Gastrocnemius medialis (tissue), 4 donors: ENCODE data around the gene ATP5F1D.

Source experiments
- POLR2A ChIP-seq, 2 donors: fragments of 450-650 bp; IDR thresholded peaks; one replicate each; pipeline ENCODE4 v1.6.1; 2017; ENCODE audit warnings: antibody characterized with exemption in 2 of 2, mild to moderate bottlenecking in 2 of 2, moderate library complexity in 2 of 2
- TF ChIP-seq, protein P1 (sequence below), 5 experiments: fragments of 450-650 bp in 3 of 5; fragments of 200-600 bp in 2 of 5; sonication (generic) in 2 of 5; IDR thresholded peaks in 4 of 5; conservative IDR thresholded peaks in 1 of 5; 1 replicate in 4 of 5; 2 replicates in 1 of 5; pipeline ENCODE4 v1.5.1; 2016 to 2019; ENCODE audit warnings: antibody characterized with exemption in 5 of 5, mild to moderate bottlenecking in 3 of 5, moderate library complexity in 3 of 5

GRCh38 chr19:1259206-1259875, 17.8 kb downstream of the ATP5F1D start:
- TF ChIP-seq, protein P1, sequence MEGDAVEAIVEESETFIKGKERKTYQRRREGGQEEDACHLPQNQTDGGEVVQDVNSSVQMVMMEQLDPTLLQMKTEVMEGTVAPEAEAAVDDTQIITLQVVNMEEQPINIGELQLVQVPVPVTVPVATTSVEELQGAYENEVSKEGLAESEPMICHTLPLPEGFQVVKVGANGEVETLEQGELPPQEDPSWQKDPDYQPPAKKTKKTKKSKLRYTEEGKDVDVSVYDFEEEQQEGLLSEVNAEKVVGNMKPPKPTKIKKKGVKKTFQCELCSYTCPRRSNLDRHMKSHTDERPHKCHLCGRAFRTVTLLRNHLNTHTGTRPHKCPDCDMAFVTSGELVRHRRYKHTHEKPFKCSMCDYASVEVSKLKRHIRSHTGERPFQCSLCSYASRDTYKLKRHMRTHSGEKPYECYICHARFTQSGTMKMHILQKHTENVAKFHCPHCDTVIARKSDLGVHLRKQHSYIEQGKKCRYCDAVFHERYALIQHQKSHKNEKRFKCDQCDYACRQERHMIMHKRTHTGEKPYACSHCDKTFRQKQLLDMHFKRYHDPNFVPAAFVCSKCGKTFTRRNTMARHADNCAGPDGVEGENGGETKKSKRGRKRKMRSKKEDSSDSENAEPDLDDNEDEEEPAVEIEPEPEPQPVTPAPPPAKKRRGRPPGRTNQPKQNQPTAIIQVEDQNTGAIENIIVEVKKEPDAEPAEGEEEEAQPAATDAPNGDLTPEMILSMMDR (IDR thresholded peaks at IDR 0.05 in 4 of 5, conservative IDR thresholded peaks at IDR 0.05 in 1 of 5): no peak
- peak in 1 of 2 donors; percentile 25 for TF ChIP-seq POLR2A (IDR thresholded peaks at IDR 0.05)
